C1 segment of cervical spinal cord (tissue), 14 donors: ENCODE results near the gene BSG.
"Not testable (repeated sequence)": the region's sequence is repeated elsewhere in the genome, so short reads cannot be mapped to it uniquely, and the experiment has no call there.

ENCODE experiments used
- DNase-seq, 14 donors: peaks; one replicate each; lab custom pipeline; 2025; lab: John Stamatoyannopoulos, UW

Gene BSG

GRCh38 chr19:572743-573518 is 535 bp downstream of the BSG start:
- peak in 3 of 14 donors; percentile 43 to 52 (median 50) for DNase-seq

GRCh38 chr19:573519-573825 is 1.1 kb downstream of the BSG start:
- no peak for DNase-seq

- DNase-seq: peak in 3 of 14 donors; percentile 31 to 50 (median 41)
These were observed 2.5 kb downstream of the BSG start for GRCh38 chr19:574658-575526.

GRCh38 chr19:575527-576506 is 3.4 kb downstream of the BSG start:
- peak in 10 of 14 donors; percentile 15 to 48 (median 42) for DNase-seq

GRCh38 chr19:576768-577438 is 4.5 kb downstream of the BSG start:
- no peak for DNase-seq

GRCh38 chr19:577439-578392 is 5.3 kb downstream of the BSG start:
- no peak for DNase-seq

GRCh38 chr19:579111-579841 is 6.9 kb downstream of the BSG start:
- no peak for DNase-seq

GRCh38 chr19:579842-580155 is 7.4 kb downstream of the BSG start:
- DNase-seq: peak in 1 of 14 donors; percentile 45

GRCh38 chr19:580274-580835 is 8.0 kb downstream of the BSG start:
- DNase-seq: no peak

- no peak for DNase-seq
These were observed 9.2 kb downstream of the BSG start for GRCh38 chr19:581399-582111.

GRCh38 chr19:582497-583197 is 10.3 kb downstream of the BSG start:
- no peak for DNase-seq

GRCh38 chr19:583198-583967 is 11.0 kb downstream of the BSG start:
- no peak for DNase-seq

GRCh38 chr19:583968-584239 is 11.5 kb downstream of the BSG start:
- DNase-seq: no peak

GRCh38 chr19:584240-585001 is 12.0 kb downstream of the BSG start:
- DNase-seq: peak in 8 of 14 donors; percentile 11 to 56 (median 34)

GRCh38 chr19:585146-585545 is 12.8 kb downstream of the BSG start:
- DNase-seq: not testable (repeated sequence)

- DNase-seq: no peak
These were observed 13.2 kb downstream of the BSG start for GRCh38 chr19:585551-586110.
